Peyer's patch (tissue), 4 donors: ENCODE results near the gene TUBE1. TPM values are rescaled to one million over a fixed set of nuclear protein-coding genes. Genes with fewer than 3 reads are reported as not detected.

ENCODE experiments used
- DNase-seq, 3 donors: peaks; one replicate each; pipeline ENCODE4 v3.0.0-alpha.2; 2017 to 2019
- H3K27ac ChIP-seq, 4 donors: fragments of 200-600 bp; sonication (generic); one replicate each; pipeline ENCODE4 v1.5.1; 2016 to 2019
- H3K27me3 ChIP-seq, 2 donors: fragments of 200-600 bp; sonication (generic); one replicate each; pipeline ENCODE4 v1.5.1; 2019
- H3K36me3 ChIP-seq, 3 donors: fragments of 200-600 bp; sonication (generic); one replicate each; pipeline ENCODE4 v1.5.1; 2016 to 2019
- H3K4me1 ChIP-seq, 4 donors: fragments of 200-600 bp; sonication (generic); one replicate each; pipeline ENCODE4 v1.5.1; 2016 to 2019
- H3K4me3 ChIP-seq, 4 donors: fragments of 200-600 bp; sonication (generic); 1 replicate in 3 of 4; 2 replicates in 1 of 4; pipeline ENCODE4 v1.5.1; 2016 to 2019; ENCODE audit warnings: mild to moderate bottlenecking in 1 of 4
- H3K9me3 ChIP-seq, 4 donors: fragments of 200-600 bp; sonication (generic); one replicate each; pipeline ENCODE4 v1.5.1; 2016 to 2019; ENCODE audit warnings: mild to moderate bottlenecking in 1 of 4
- CTCF ChIP-seq, 6 experiments: fragments of 450-650 bp in 4 of 6; fragments of 200-600 bp in 2 of 6; sonication (generic) in 1 of 6; IDR thresholded peaks; one replicate each; pipeline ENCODE4 v1.5.1; 2017 to 2019; ENCODE audit warnings: antibody characterized with exemption in 6 of 6, mild to moderate bottlenecking in 3 of 6, moderate library complexity in 1 of 6
- POLR2A ChIP-seq, 2 donors: fragments of 450-650 bp; IDR thresholded peaks; one replicate each; pipeline ENCODE4 v1.5.1; 2017; ENCODE audit warnings: antibody characterized with exemption in 2 of 2, mild to moderate bottlenecking in 2 of 2, moderate library complexity in 2 of 2
- total RNA-seq, 4 donors: library from RNA; depleted of rRNA; stranded (reverse); fragments of >200 nt; gene quantifications; one replicate each; pipeline ENCODE4 v1.1.0, GENCODE V29; 2016

TUBE1 gene
- total RNA-seq, 4 donors from 2014 or later: 20.1 to 46.2 (median 24.9) TPM

GRCh38 chr6:112039431-112039770, 47.9 kb downstream of the TUBE1 start:
- no peak for TF ChIP-seq POLR2A (IDR thresholded peaks at IDR 0.05)
- no peak for TF ChIP-seq CTCF (IDR thresholded peaks at IDR 0.05)
- no peak overlapping the region for H3K4me3 ChIP-seq

GRCh38 chr6:112038756-112039430, 48.4 kb downstream of the TUBE1 start:
- H3K9me3 ChIP-seq: no peaks in the 10 kb centered on the region
- peak overlapping the region in 3 of 4 donors; percentile 16 to 50 (median 46) for H3K27ac ChIP-seq
- no peak for TF ChIP-seq POLR2A (IDR thresholded peaks at IDR 0.05)
- TF ChIP-seq CTCF (IDR thresholded peaks at IDR 0.05): no peak
- H3K4me3 ChIP-seq: no peak overlapping the region
- no peaks in the 10 kb centered on the region for H3K27me3 ChIP-seq
- no peak for DNase-seq
- H3K36me3 ChIP-seq: no peaks in the 10 kb centered on the region
- no peaks in the 10 kb centered on the region for H3K4me1 ChIP-seq

More at GRCh38 chr6:112039431-112039770, 47.9 kb downstream of the TUBE1 start:
- Histone ChIP-seq H3K27ac (no peak overlapping the region), H3K27me3 (no peaks in the 10 kb centered on the region), H3K9me3 (no peaks in the 10 kb centered on the region), H3K36me3 (no peaks in the 10 kb centered on the region), H3K4me1 (no peaks in the 10 kb centered on the region)
- DNase-seq: no peak

GRCh38 chr6:112038268-112038667, 49.0 kb downstream of the TUBE1 start:
- no peak for DNase-seq
- H3K27ac ChIP-seq: peak overlapping the region in 3 of 4 donors; percentile 16 to 50 (median 46)
- no peaks in the 10 kb centered on the region for H3K27me3 ChIP-seq

GRCh38 chr6:112037783-112038216, 49.5 kb downstream of the TUBE1 start:
- Histone ChIP-seq H3K36me3 (no peaks in the 10 kb centered on the region), H3K9me3 (no peaks in the 10 kb centered on the region), H3K4me1 (no peaks in the 10 kb centered on the region), H3K27ac (peak overlapping the region; percentile 17 to 50 (median 42)), H3K27me3 (no peaks in the 10 kb centered on the region), H3K4me3 (no peak overlapping the region)
- DNase-seq: peak in 1 of 3 donors; percentile 66
- TF ChIP-seq CTCF (IDR thresholded peaks at IDR 0.05): no peak

More at GRCh38 chr6:112038268-112038667, 49.0 kb downstream of the TUBE1 start:
- TF ChIP-seq CTCF (IDR thresholded peaks at IDR 0.05) (no peak), POLR2A (IDR thresholded peaks at IDR 0.05) (no peak)
- H3K9me3 ChIP-seq: no peaks in the 10 kb centered on the region
- no peaks in the 10 kb centered on the region for H3K36me3 ChIP-seq
- H3K4me1 ChIP-seq: no peaks in the 10 kb centered on the region
- no peak overlapping the region for H3K4me3 ChIP-seq

- no peaks in the 10 kb centered on the region for H3K4me1 ChIP-seq
- no peaks in the 10 kb centered on the region for H3K27me3 ChIP-seq
- peak overlapping the region in 1 of 4 donors; percentile 19 for H3K27ac ChIP-seq
- no peaks in the 10 kb centered on the region for H3K36me3 ChIP-seq
- H3K9me3 ChIP-seq: no peaks in the 10 kb centered on the region
- DNase-seq: no peak
- no peak for TF ChIP-seq POLR2A (IDR thresholded peaks at IDR 0.05)
- TF ChIP-seq CTCF (IDR thresholded peaks at IDR 0.05): no peak
- no peak overlapping the region for H3K4me3 ChIP-seq
These were observed 51.1 kb downstream of the TUBE1 start for GRCh38 chr6:112036088-112036637.
